ENCODE measurements around the gene REG4. TPM values are rescaled to one million over a fixed set of nuclear protein-coding genes. Genes with fewer than 3 reads are reported as not detected.
A peak's percentile ranks its signal among the peaks of the same experiment; 100 is the strongest.

Gene REG4
- polyA plus RNA-seq, 3 donors, result not detected

GRCh38 chr1:119841306-119841705 lies 30.0 kb upstream of the REG4 start:
- no peaks in the 10 kb centered on the region for H4K20me1 ChIP-seq (ENCODE audit: insufficient read depth, low read length)
- H3K36me3 Mint-ChIP-seq, result no peaks in the 10 kb centered on the region

GRCh38 chr1:119840745-119841144 lies 29.5 kb upstream of the REG4 start:
- intact Hi-C loops (cut with micrococcal nuclease), result no loop called here

More at GRCh38 chr1:119841306-119841705, 30.0 kb upstream of the REG4 start:
- peaks cover 0 to 3% (median 2%) of the 10 kb centered on the region in 3 donors for H3K27me3 Mint-ChIP-seq (ENCODE audit: low read depth in 3 of 3)
- no peak overlapping the region for H3K4me3 Mint-ChIP-seq
- DNase-seq, result no peak
- no peak overlapping the region for H3K9ac ChIP-seq (ENCODE audit: insufficient read depth, low read length, poor library complexity, severe bottlenecking)
- no peaks in the 10 kb centered on the region for H3K27me3 ChIP-seq (ENCODE audit: control insufficient read depth in 2 of 2, insufficient read depth in 2 of 2, low read length in 2 of 2)
- H3K36me3 ChIP-seq (replicated peaks in 1 of 2; ENCODE audit: control insufficient read depth in 1 of 2, insufficient read depth in 2 of 2, low read length in 2 of 2), result no peaks in the 10 kb centered on the region
- no peaks in the 10 kb centered on the region for H3K9me3 Mint-ChIP-seq
- no CpG with 5 or more reads among the region's 6 CpGs for WGBS (ENCODE audit: insufficient coverage)
- no peak overlapping the region for H3K4me2 ChIP-seq (replicated peaks; ENCODE audit: extremely low read depth, low read length, poor library complexity, severe bottlenecking)
- intact Hi-C loops (cut with micrococcal nuclease), result no loop called here
- TF ChIP-seq CTCF (IDR thresholded peaks at IDR 0.05), result no peak
- no peaks in the 10 kb centered on the region for H3K4me1 ChIP-seq (ENCODE audit: control insufficient read depth in 1 of 2, insufficient read depth in 2 of 2, low read length in 2 of 2)
- no peaks in the 10 kb centered on the region for H3K79me2 ChIP-seq (ENCODE audit: insufficient read depth, low read length)
- H3K27ac ChIP-seq (ENCODE audit: low read depth in 1 of 2, low read length in 2 of 2), result no peak overlapping the region
- peaks cover 14% of the 10 kb centered on the region for H3K4me1 Mint-ChIP-seq
- no peak overlapping the region for H2AFZ ChIP-seq (ENCODE audit: insufficient read depth, low read depth, low read length, poor library complexity, severe bottlenecking)
- no peak overlapping the region for H3K4me3 ChIP-seq (replicated peaks in 1 of 3; ENCODE audit: low read depth in 2 of 3, low read length in 3 of 3)
- H3K27ac Mint-ChIP-seq, result no peak overlapping the region
- H3K9me3 ChIP-seq (replicated peaks in 1 of 2; ENCODE audit: control insufficient read depth in 1 of 2, insufficient read depth in 1 of 2, low read length in 2 of 2), result no peaks in the 10 kb centered on the region

More at GRCh38 chr1:119840745-119841144, 29.5 kb upstream of the REG4 start:
- Histone ChIP-seq H3K4me1 (ENCODE audit: control insufficient read depth in 1 of 2, insufficient read depth in 2 of 2, low read length in 2 of 2) (no peaks in the 10 kb centered on the region), H2AFZ (ENCODE audit: insufficient read depth, low read depth, low read length, poor library complexity, severe bottlenecking) (no peak overlapping the region), H3K27me3 (ENCODE audit: control insufficient read depth in 2 of 2, insufficient read depth in 2 of 2, low read length in 2 of 2) (no peaks in the 10 kb centered on the region), H3K4me3 (replicated peaks in 1 of 3; ENCODE audit: low read depth in 2 of 3, low read length in 3 of 3) (no peak overlapping the region), H3K36me3 (replicated peaks in 1 of 2; ENCODE audit: control insufficient read depth in 1 of 2, insufficient read depth in 2 of 2, low read length in 2 of 2) (no peaks in the 10 kb centered on the region), H3K9me3 (replicated peaks in 1 of 2; ENCODE audit: control insufficient read depth in 1 of 2, insufficient read depth in 1 of 2, low read length in 2 of 2) (no peaks in the 10 kb centered on the region), H3K79me2 (ENCODE audit: insufficient read depth, low read length) (no peaks in the 10 kb centered on the region), H4K20me1 (ENCODE audit: insufficient read depth, low read length) (no peaks in the 10 kb centered on the region), H3K27ac (ENCODE audit: low read depth in 1 of 2, low read length in 2 of 2) (no peak overlapping the region), H3K4me2 (replicated peaks; ENCODE audit: extremely low read depth, low read length, poor library complexity, severe bottlenecking) (no peak overlapping the region), H3K9ac (ENCODE audit: insufficient read depth, low read length, poor library complexity, severe bottlenecking) (no peak overlapping the region)
- no peak for TF ChIP-seq CTCF (IDR thresholded peaks at IDR 0.05)
- H3K36me3 Mint-ChIP-seq, result no peaks in the 10 kb centered on the region
- H3K27me3 Mint-ChIP-seq (ENCODE audit: low read depth in 3 of 3), result peaks cover 0 to 3% (median 2%) of the 10 kb centered on the region in 3 donors
- peak overlapping the region in 1 of 7 donors; percentile 42 for H3K27ac Mint-ChIP-seq
- peaks cover 14% of the 10 kb centered on the region for H3K4me1 Mint-ChIP-seq
- no CpG with 5 or more reads among the region's 1 CpG for WGBS (ENCODE audit: insufficient coverage)
- no peak overlapping the region for H3K4me3 Mint-ChIP-seq
- DNase-seq, result no peak
- H3K9me3 Mint-ChIP-seq, result no peaks in the 10 kb centered on the region

All from CD14-positive monocyte (primary cell).